Posterior vena cava (tissue), 2 donors: ENCODE data around the gene SYNGAP1. TPM values are rescaled to one million over a fixed set of nuclear protein-coding genes. Genes with fewer than 3 reads are reported as not detected.

Source experiments
- DNase-seq: peaks from one replicate; pipeline ENCODE4 v3.0.0-alpha.2; 2020; ENCODE audit warnings: low spot score
- intact Hi-C, 2 donors: fragments of 100-400 bp; cut with DNase I; formaldehyde crosslinking; loops; one replicate each; pipeline versions ENCODE4 v1.14.1 to v1.14.2; 2022 to 2023
- total RNA-seq, 2 donors: library from RNA; stranded (reverse); fragmentation: NEBNext Ultra II Directional; extraction: Animal tissue kit (Norgen Biotek cat#: 25700); gene quantifications; one replicate each; pipeline ENCODE4 v1.2.1, GENCODE V29; 2021
- donor health status: DM: yes; HTN: yes; CAD: no.
- donor health status: DM: yes; HTN: yes; CAD: no.

SYNGAP1 gene
- total RNA-seq, 2 donors from 2014 or later: 15.4 to 19.3 TPM

GRCh38 chr6:33417903-33418689, 1.8 kb upstream of the SYNGAP1 start, which contains the start of gene CUTA:
TSS of gene CUTA (minus strand) at chr6:33418107. CDS start at chr6:33418000, 107 bp downstream.
- intact Hi-C loops: no loop called here

GRCh38 chr6:33418690-33419291, 1.1 kb upstream of the SYNGAP1 start:
- DNase-seq: peak; percentile 25
- intact Hi-C loops: no loop called here

More at GRCh38 chr6:33417903-33418689, 1.8 kb upstream of the SYNGAP1 start, which contains the start of gene CUTA:
- DNase-seq: peak; percentile 100

- DNase-seq: no peak
- intact Hi-C loops: no loop called here
These were observed 852 bp downstream of the SYNGAP1 start for GRCh38 chr6:33420491-33421343.

- no peak for DNase-seq
- intact Hi-C loops: no loop called here
These were observed 1.4 kb downstream of the SYNGAP1 start for GRCh38 chr6:33421344-33421643.

GRCh38 chr6:33423777-33424176, 3.9 kb downstream of the SYNGAP1 start:
- no peak for DNase-seq
- intact Hi-C loops: no loop called here

GRCh38 chr6:33424855-33425667, 5.2 kb downstream of the SYNGAP1 start:
- intact Hi-C loops: no loop called here
- peak; percentile 78 for DNase-seq

- intact Hi-C loops: no loop called here
- peak; percentile 96 for DNase-seq
These were observed 6.1 kb downstream of the SYNGAP1 start for GRCh38 chr6:33425668-33426577.

GRCh38 chr6:33426590-33427511, 7.0 kb downstream of the SYNGAP1 start:
- DNase-seq: no peak
- intact Hi-C loops: no loop called here

- intact Hi-C loops: no loop called here
- peak; percentile 84 for DNase-seq
These were observed 7.8 kb downstream of the SYNGAP1 start for GRCh38 chr6:33427585-33428223.

GRCh38 chr6:33428224-33428965, 8.5 kb downstream of the SYNGAP1 start:
- peak; percentile 85 for DNase-seq
- intact Hi-C loops: no loop called here

- intact Hi-C loops: loop anchor here in 1 of 2 donors (1.0 kb wide), 1 partner anchor 27 kb away; no protein-coding TSS in a partner anchor
- DNase-seq: no peak
These were observed 9.3 kb downstream of the SYNGAP1 start for GRCh38 chr6:33428966-33429749.

- no peak for DNase-seq
- intact Hi-C loops: loop anchor here in 1 of 2 donors (1.0 kb wide), 1 partner anchor 27 kb away; no protein-coding TSS in a partner anchor
These were observed 9.8 kb downstream of the SYNGAP1 start for GRCh38 chr6:33429750-33430052.

GRCh38 chr6:33430334-33430733, 10.5 kb downstream of the SYNGAP1 start:
- intact Hi-C loops: no loop called here
- DNase-seq: no peak

- DNase-seq: peak; percentile 92
- intact Hi-C loops: no loop called here
These were observed 11.4 kb downstream of the SYNGAP1 start for GRCh38 chr6:33430991-33431879.
